GM06990 (cell line): ENCODE data around the gene TBC1D22A.

Source experiments
- DNase-seq: peaks from one replicate; pipeline ENCODE4 v3.0.0-alpha.2; 2011; ENCODE audit not compliant: insufficient read length; ENCODE audit errors: extremely low read depth
- H3K27me3 ChIP-seq: replicated peaks from 2 replicates; pipeline ENCODE4 v1.6.0; 2011; ENCODE audit warnings: low read length; ENCODE audit not compliant: control insufficient read depth, insufficient read depth
- H3K36me3 ChIP-seq: 2 replicates; pipeline ENCODE4 v1.5.1; 2011; ENCODE audit warnings: low read length; ENCODE audit not compliant: control insufficient read depth, insufficient read depth
- H3K4me3 ChIP-seq: replicated peaks from 2 replicates; pipeline ENCODE4 v1.5.1; 2011; ENCODE audit warnings: low read depth, mild to moderate bottlenecking, control low read depth, low read length
- CTCF ChIP-seq: IDR thresholded peaks from 2 replicates; pipeline ENCODE4 v1.5.1; 2011; ENCODE audit warnings: low read length, control low read depth, mild to moderate bottlenecking, inconsistent platforms; ENCODE audit not compliant: insufficient read depth, poor library complexity, severe bottlenecking

The TBC1D22A gene

GRCh38 chr22:46739094-46739870, 23.2 kb upstream of the TBC1D22A start:
- peak; percentile 48 for DNase-seq
- peak; percentile 25 for TF ChIP-seq CTCF
- no peak overlapping the region for H3K4me3 ChIP-seq

DNA sequence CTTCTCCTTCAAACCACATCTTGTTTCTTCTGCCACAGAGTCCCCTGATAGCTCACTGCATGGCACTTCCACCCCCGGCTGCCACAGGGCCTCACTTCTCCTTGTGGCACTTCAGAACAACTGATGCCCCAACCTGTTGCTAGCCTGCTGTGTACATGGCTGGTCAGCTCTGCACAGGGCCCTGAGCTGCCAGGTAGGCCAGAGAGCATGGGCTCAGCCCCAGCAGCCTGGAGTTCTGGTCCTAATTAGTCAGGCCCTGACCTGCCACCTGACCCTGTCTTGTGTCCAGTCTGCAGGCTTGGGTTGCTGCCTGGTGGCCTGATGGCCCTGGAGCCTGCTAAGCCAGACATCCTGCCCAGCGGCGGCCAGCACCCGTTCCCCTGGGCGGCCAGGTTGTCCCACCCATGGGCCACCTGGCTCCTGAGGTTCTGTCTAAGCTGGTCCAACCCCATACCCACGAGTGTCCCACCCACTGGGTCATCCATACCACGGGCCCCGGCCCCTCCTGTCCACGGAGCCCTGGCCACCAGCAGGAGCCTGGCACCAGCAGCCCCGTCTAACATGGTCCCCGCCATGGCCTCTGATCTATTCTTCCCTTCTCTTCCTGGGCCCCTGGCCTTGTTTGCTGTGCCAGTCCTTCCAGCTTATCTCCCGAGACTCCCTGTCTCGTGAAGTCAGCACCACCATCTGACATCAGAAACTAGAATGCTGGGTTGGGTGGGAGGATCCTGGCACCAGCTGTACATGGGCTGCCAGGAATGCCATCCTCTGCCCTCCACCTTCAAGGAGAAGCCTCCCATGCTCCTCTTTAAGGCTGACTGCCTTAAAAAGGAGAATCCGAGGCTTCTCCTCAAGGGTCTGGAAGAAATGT, 21.3 kb upstream of the TBC1D22A start:
- Histone ChIP-seq H3K4me3 (no peak overlapping the region), H3K36me3 (no peaks in the 10 kb centered on the region), H3K27me3 (no peaks in the 10 kb centered on the region)
- no peak for DNase-seq
- no peak for TF ChIP-seq CTCF

More at GRCh38 chr22:46739094-46739870, 23.2 kb upstream of the TBC1D22A start:
- Histone ChIP-seq H3K36me3 (no peaks in the 10 kb centered on the region), H3K27me3 (no peaks in the 10 kb centered on the region)

DNA sequence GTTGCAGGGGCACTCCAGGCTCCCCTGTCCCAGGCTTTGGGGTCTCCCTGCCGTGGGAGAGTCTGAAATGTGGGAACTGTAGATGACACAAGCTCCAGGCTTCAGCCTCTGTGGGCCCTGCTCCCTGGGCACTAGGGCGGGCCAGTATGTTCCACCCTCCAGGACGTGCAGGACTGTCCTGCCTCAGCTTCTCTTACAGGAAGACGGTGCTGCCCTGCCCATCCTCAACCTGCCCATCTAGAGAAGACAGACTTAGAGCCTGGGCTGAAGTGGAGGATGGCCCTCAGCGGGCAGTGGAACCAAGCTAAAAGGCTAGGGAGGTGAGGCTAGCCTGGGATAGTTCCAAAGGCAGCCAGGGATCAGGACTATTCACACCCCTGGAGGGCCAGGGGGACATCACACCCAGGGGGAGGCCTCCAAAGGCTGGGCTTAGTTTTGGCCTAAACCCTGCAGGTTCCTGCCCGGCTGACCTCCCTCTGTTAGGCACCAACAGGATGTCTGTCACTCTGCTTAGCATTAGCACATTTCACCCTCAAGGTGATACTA, 20.4 kb upstream of the TBC1D22A start:
- H3K27me3 ChIP-seq = no peaks in the 10 kb centered on the region
- H3K4me3 ChIP-seq = no peak overlapping the region
- TF ChIP-seq CTCF = no peak
- H3K36me3 ChIP-seq = no peaks in the 10 kb centered on the region
- DNase-seq = no peak

DNA sequence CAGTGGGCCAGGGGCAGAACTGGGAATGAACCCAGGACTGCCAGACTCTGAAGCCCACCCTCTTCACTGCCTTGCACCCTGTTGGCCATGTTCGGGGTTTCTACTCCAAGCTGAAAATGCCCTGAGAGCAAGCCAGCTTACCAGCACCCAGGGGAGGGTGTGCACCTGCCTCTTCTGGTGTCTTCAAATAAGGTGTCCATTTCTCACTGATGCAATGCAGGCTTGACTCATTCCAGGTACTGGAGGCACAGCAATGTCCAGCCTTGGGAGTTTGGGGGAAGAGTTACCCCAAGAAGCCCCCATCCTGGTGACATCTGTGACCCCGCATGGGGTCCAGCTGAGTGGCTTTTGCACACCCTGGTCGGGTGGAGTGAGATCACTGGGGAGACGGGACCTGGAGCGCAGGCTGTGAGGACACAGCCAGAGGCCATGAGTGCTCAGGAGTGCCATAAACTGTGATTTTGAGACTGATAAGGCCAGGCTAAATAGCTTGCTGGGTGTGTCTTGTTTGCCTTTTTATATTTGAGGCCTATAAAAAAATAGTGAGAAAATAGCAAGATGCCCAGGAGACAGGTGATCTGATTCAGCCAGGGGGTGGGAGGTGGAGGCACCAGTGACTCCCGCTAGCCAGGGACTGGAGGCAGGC, 19.8 kb upstream of the TBC1D22A start:
- DNase-seq = no peak
- Histone ChIP-seq H3K27me3 (no peaks in the 10 kb centered on the region; the same call in 1 of the 2 replicates), H3K4me3 (no peak overlapping the region), H3K36me3 (no peaks in the 10 kb centered on the region)
- no peak for TF ChIP-seq CTCF

DNA sequence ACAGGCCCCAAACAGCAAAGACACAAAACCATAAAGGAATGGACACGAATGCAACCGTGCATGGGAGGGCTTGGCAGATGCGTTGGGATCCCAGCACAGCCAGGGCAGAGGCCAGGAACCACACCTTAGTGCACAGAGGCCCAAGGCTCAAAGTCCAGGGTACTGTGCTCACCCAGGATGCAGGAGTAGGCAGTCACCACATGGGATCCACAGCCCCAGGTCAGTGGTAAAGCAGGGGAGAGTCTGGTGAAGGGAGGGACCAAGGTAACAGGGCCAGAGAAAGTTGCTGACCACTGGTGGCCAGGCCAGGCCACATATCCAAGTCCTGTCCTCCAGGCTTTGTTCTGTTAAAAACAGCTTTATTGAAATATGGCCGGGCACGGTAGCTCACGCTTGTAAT, 17.9 kb upstream of the TBC1D22A start:
- Histone ChIP-seq H3K36me3 (no peaks in the 10 kb centered on the region), H3K4me3 (no peak overlapping the region), H3K27me3 (no peaks in the 10 kb centered on the region; the same call in 1 of the 2 replicates)
- DNase-seq = no peak
- TF ChIP-seq CTCF = no peak
